HG02759 (cell line): ENCODE measurements around the gene CIBAR2.

Source experiments
- ATAC-seq: cut with Tn5 transposase; IDR thresholded peaks from one replicate; pipeline ENCODE4 v1.9.1; 2021; ENCODE audit warnings: mild to moderate bottlenecking, moderate library complexity; ENCODE audit not compliant: unreplicated experiment

CIBAR2 gene

GRCh38 chr16:85104147-85104546 is 8.1 kb downstream of the CIBAR2 start:
- no peak for ATAC-seq

GRCh38 chr16:85103114-85104079 is 8.9 kb downstream of the CIBAR2 start:
- no peak for ATAC-seq

- ATAC-seq: no peak
These were observed 10.2 kb downstream of the CIBAR2 start for GRCh38 chr16:85101956-85102630.

GRCh38 chr16:85100265-85100664 is 12.0 kb downstream of the CIBAR2 start:
- ATAC-seq: no peak

- ATAC-seq: no peak
These were observed 13.7 kb downstream of the CIBAR2 start for GRCh38 chr16:85098565-85098964.

DNA sequence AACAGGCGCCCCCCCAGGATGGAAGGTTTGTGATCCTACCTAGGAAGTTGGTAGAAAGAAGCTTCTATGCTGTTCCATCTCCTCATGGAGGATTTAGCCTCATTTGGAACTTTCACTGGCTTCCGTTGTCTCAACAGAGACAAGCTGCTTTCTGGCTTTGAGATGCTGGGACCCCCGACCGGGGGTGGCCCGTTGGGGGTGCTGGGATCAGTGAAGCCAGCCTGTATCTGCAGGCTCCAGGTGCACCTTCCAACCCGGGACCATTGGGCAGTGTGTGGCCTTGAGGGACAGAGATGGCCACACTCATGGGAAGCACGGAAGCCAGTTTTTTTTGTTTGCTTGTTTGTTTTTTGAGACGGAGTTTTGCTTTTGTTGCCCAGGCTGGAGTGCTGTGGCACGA is 15.4 kb downstream of the CIBAR2 start:
- no peak for ATAC-seq

DNA sequence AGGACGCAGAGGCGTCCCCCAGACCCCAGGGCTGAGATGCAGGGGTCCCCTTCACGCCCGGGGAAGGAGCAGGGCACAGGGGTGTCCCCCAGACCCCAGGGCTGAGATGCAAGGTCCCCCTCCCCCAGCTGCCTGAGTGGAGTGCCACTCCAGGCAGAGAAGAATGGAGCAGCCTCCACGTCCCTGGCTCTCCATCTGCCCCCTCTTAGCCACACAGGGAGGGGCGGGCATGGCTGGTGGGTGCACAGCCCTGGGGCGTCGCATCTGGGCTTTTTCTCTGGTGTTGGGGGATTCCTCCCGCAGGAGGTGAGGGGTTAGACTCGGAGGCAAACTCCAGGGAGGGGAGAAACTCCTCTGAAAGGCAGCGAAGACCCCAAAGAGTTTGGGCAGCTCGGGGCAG is 17.5 kb downstream of the CIBAR2 start:
- ATAC-seq: no peak

GRCh38 chr16:85094176-85094805 is 18.0 kb downstream of the CIBAR2 start:
- no peak for ATAC-seq

DNA sequence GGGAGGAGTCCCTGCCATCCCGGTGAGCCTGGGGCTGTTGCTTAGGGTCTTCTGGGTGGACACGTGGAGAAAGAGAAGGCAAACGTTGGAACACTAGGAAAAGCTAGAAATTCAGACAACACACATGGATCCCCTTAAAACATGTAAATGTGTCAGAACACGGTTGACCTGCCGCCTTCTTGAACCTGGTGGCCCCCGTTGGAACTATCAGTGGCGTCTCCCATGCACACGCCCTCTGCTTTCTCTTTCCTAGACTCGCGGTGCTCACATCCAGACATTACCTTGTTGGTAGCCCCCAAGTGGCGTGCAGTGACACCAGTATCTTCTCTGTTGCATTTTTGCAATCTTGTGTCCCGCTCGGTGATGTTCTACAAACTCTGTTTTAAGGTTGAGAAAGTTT is 18.6 kb downstream of the CIBAR2 start:
- no peak for ATAC-seq

- ATAC-seq: no peak
These were observed 19.4 kb downstream of the CIBAR2 start for GRCh38 chr16:85092851-85093250.

DNA sequence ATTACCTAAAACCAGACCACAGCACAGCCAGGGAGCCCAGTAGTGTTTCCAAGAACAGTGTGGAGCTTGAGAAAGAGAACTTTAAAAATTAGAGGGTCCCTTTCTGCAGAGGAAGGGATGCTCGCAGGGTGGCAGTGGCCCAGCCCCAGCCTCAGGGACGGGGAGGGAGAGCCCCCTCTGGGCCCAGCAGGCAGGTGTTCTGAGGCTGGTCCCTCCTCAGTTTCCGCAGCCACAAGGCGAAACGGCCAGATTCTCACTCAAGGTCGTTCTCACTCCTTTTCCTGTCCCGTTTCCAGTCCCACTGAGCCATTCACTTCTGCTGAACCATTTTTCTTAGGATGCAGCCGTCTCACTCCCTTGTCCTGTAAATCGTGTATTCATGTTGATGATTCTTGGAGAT is 20.0 kb downstream of the CIBAR2 start:
- no peak for ATAC-seq

DNA sequence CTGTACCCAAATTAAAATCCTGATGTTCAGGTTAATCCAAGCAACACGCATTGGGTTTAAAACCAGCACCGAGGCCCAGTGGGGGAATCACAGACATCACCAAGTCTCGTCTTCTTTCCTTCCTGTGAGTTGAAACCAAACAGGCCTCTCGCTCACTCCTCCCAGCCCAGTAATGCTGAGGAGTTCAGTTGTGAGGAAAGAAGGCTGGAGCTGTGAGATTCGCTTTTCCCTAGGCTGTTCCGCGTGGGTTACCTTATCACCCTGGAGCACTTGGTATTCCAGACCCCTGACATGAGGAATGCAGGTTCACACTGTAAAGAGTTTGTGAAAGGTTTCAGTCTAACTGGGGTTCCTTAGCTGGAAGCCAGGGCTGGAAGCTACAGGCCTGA is 20.8 kb downstream of the CIBAR2 start:
- no peak for ATAC-seq

DNA sequence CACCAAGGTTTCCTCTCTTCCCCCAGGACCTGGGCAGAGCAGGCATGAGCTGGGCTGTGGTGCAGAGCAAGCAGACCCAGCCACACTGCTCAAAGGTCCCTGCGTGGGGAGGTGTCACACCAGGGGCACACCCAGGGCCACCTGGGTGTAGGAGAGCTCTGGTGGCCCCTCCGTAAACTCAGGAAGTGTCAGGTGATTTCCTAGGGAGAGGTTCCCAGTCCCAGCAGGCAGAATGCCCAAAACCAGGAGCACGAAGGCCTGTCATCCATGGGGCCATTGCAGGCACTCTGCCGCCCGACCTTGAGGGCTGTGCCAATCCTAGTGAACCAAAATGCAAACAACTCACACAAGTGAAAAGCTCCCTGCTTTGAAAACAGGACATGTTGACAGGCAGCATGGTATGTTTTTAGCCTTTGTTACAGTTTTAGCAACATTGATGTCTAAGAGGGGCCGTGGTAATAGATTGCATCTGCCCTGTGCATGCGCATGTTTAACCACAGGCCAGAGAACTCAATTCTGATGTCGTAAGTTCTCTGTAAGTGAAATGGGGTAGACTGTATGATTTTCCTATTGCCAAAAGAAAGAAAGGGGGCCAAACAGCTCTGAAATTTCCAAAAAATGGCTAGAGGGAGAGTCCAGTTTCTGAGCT is 21.3 kb downstream of the CIBAR2 start:
- ATAC-seq: no peak

- ATAC-seq: no peak
These were observed 22.1 kb downstream of the CIBAR2 start for GRCh38 chr16:85090181-85090580.

GRCh38 chr16:85089525-85089924 is 22.7 kb downstream of the CIBAR2 start:
- ATAC-seq: no peak

DNA sequence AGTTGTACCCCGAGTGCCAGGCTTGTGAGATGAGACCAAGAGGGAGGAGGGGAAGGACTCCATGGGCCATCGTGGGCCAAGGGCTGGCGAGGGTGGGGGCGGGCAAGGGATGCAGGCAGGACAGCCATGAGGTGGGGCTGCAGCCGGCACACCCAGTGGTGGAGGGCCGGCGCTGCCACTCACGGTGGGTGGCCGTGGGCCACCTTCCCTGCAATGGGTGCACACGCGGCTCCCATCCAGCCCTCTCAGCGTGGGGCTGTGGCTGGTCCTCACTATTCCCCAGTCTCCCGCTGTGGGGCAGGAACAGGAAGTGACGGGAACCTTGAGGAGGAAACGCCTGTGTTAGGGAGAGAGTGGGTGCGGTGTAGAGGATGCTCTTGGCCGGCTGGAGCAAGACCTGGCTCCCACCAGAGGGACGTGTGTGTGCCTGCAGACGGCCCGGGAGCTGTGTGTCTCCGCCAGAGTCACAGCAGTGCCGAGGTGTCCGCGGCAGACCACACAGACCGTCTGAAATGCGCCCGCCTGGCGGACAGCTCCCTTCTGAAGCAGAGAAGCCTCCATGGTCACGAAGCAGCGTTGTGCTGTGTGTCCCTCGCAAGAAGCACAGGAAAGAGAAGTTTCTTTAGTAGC is 23.6 kb downstream of the CIBAR2 start:
- no peak for ATAC-seq

DNA sequence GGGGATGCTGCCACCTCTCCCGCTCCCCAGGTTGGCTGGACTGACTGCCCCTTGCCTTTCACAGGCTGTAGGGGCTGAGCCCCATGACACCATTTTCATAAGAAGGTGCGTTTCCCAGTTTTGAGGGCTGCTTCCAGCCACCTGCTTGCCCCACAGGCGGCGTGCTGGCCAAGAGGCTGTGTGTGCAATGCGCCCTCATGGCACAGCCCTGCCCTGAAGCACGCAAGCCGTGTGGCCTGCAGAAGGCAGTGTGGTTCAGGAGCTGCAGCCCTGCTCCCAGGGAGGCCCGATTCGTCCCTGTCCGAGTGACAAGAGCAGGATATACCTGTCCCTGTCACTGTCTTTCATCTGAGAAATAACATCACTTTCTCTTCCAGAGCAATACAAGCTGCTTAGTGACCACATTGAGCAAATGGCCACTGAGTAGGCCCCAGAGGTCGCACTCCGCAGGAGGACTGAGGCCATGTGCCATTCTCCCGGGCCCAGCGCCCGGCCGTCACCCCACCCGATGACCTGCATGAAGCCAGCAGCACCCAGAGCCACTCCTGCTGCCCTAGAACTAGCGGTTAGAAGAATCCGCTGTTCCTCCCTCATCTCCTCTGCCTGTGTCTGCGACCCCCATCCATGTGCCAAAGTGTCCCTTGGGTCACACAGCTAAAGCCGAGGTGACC is 24.2 kb downstream of the CIBAR2 start:
- ATAC-seq: no peak

DNA sequence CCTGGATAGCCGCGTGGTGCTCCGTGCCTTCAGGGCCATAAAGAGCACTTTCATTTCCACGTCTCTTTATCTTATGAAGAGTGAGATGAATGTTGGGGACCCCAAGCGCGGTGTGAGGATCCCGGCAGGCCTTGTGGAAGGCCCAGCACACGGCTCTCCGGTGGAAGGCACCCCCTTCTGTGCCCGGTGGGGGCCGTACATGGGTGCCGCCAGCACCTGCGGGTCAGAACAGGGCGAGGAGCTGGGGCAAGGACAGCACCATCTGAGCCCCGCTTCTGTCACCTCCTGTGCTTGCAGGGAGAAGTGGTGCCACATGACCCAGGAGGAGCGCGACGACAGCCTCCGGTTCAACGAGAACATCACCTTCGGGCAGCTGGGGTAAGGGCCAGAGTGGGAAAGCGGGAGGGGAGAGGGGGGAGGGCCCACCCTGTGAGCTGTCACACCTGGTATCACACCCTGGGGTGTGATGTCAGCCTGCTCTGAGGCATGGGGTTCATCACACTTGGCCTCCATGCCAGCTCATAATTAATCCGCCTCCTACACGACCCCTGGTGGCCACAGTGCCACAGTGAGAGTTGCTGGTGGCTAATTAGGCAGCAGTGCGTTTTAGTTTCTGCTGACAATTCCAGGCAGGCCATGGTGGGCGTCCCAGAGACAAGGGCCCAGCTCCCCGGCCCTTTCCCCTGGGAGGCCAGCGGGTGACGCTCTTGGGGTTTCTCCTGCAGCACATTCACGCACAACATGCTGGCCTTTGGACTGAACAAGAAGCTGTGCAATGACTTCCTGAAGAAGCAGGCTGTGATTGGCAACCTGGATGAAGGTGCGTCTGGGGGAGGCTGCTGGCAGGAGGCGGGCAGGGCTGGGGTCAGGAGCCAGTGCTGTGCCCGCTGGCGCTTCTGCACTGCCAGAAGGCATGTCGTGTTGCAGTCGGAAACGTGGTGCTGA is 25.7 kb downstream of the CIBAR2 start:
- no peak for ATAC-seq

GRCh38 chr16:85085721-85086120 is 26.6 kb downstream of the CIBAR2 start:
- ATAC-seq: no peak
